GM12873 (cell line): ENCODE data around the gene TES.
A peak's percentile ranks its signal among the peaks of the same experiment; 100 is the strongest.

Source experiments
- CTCF ChIP-seq: IDR thresholded peaks from 2 replicates; pipeline ENCODE4 v1.5.1; 2012; ENCODE audit warnings: low read depth, mild to moderate bottlenecking, moderate library complexity, low read length, control low read depth; ENCODE audit not compliant: insufficient read depth; ENCODE audit errors: missing control alignments

TES gene

DNA sequence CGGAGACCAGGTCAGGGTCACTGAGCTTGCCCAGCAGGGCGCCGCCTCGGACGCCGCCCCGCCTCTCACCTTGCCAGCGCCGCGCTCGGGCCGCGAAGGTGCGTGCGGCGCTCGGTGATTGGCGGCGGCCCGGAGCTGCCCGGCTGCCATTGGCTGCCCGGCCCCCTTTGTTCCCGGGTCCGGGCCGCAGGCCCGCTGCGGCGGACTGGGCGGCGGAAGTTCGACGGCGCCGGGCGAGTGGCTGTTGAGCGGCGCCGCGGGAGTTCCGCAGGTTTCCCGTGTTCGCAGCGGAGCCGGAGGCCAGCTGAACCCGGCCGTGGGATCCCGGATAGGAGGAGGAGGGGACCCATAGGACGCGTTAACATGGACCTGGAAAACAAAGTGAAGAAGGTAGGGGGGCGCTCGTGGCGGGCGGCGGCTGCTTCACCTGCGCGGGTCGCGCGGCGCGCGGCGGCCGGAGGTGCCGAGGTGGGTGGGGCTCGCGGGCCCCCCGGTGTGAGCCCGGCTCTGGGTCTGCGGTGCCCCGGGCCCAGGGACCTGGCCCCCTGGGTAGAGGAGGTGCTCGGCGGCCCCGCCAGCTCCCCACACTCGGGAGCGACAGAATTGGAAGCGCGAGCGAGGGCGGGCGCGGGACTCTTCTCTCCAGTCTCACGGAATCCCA is at the start of gene TES:
TSS of gene TES (plus strand) at position 195 of the 661 bp plus-strand sequence. CDS start at position 364, 169 bp downstream.
- TF ChIP-seq CTCF = no peak

GRCh38 chr7:116161728-116162127 is 48.6 kb upstream of the TES start:
- TF ChIP-seq CTCF = no peak

DNA sequence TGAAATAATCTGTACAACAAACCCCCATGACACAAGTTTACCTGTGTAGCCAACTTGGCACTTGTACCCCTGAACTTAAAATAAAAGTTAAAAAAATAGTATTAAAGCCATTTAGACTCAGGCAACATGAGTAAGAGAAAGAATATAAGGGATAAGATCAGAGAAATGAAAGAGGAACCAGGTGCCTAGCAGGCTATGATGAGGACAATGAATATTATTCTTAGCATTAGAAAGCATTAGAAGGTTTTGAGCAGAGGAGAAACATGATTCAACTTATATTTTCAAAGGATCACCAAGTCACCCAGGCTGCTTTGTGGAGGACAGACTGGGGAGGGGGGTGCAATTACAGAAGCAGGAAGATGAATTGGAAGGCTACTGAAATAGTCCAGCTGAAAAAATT is 48.1 kb upstream of the TES start:
- TF ChIP-seq CTCF = no peak

DNA sequence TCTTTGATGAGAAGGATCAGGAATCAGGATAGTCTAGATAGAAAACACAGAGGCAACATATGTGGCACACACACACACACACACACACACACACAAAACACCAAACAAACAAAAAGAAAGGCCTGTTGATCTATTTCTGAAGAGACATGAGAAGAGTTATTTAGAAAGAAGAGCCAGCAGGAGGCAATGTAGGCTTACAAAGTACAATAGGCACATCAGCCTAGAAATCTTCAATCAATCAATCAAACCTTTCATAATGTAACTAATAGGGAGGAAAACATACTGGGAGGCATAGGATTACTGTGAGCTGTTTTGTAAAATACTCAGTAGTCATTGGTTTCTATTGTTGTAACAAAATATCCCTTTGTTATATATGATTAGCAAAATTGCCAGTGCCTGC is 47.3 kb upstream of the TES start:
- TF ChIP-seq CTCF = peak; percentile 18

DNA sequence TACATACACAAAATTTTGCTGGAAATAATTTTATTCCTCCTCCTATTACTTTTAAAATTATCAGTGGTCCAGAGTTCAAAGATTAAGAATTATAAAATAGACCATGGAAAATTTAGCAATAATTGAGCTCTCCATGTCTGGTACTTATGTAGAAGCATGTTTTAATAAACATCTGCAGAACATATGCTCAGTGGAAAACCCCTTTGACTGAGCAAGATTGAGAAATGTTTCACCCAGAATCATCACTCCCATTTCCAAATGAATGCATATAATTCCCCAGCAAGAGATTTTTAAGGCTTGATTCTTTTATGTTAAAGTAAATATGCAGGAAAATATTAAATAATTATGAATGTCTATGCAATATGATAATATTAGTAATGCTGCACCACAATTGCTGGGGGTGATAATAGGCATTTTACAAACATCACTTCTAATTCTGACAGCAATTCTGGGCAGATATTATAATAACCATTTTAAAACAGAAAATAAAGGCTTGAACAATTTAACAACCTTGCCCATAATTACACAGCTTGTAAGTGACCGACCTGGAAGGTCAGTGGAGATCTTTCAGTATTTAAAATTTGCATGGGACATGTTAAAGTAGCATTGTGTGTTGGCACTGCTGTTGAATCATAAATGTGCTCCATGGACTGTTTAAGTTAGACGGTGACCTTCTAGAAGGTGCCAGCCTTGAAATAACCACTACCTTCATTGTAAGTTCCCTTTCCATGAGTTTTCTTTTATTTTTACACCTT is 45.6 kb upstream of the TES start:
- TF ChIP-seq CTCF = no peak

GRCh38 chr7:116165717-116166116 is 44.6 kb upstream of the TES start:
- TF ChIP-seq CTCF = no peak

GRCh38 chr7:116166156-116166555 is 44.2 kb upstream of the TES start:
- TF ChIP-seq CTCF = no peak
